Vagina (tissue), 2 donors: ENCODE measurements around the gene ROBO4. TPM values are rescaled to one million over a fixed set of nuclear protein-coding genes. Genes with fewer than 3 reads are reported as not detected.

Experiments
- DNase-seq, 2 donors: peaks; one replicate each; pipeline ENCODE4 v3.0.0-alpha.2; 2017; ENCODE audit errors: extremely low spot score in 2 of 2
- H3K27ac ChIP-seq: fragments of 200-600 bp; sonication (generic); one replicate; pipeline ENCODE4 v1.5.1; 2019
- H3K27me3 ChIP-seq: fragments of 200-600 bp; sonication (generic); one replicate; pipeline ENCODE4 v1.5.1; 2019
- H3K36me3 ChIP-seq, 2 donors: fragments of 200-600 bp; sonication (generic); one replicate each; pipeline ENCODE4 v1.5.1; 2017 to 2019
- H3K4me1 ChIP-seq: fragments of 200-600 bp; sonication (generic); one replicate; pipeline ENCODE4 v1.5.1; 2019
- H3K4me3 ChIP-seq, 2 donors: fragments of 200-600 bp; sonication (generic); 1 replicate in 1 of 2; 2 replicates in 1 of 2; pipeline ENCODE4 v1.5.1; 2016 to 2019
- H3K9me3 ChIP-seq: fragments of 200-600 bp; sonication (generic); one replicate; pipeline ENCODE4 v1.5.1; 2019
- CTCF ChIP-seq, 3 experiments: fragments of 450-650 bp in 2 of 3; fragments of 200-600 bp in 1 of 3; sonication (generic) in 1 of 3; IDR thresholded peaks; one replicate each; pipeline ENCODE4 v1.5.1; 2017 to 2019; ENCODE audit warnings: antibody characterized with exemption in 3 of 3, mild to moderate bottlenecking in 2 of 3, moderate library complexity in 2 of 3
- POLR2A ChIP-seq, 2 donors: fragments of 450-650 bp; IDR thresholded peaks; one replicate each; pipeline ENCODE4 v1.6.1; 2017; ENCODE audit warnings: antibody characterized with exemption in 2 of 2, mild to moderate bottlenecking in 2 of 2, moderate library complexity in 2 of 2
- POLR2AphosphoS5 ChIP-seq, 2 donors: sonication (generic); formaldehyde crosslinking; IDR thresholded peaks; one replicate each; pipeline ENCODE4 v1.9.0; 2017; ENCODE audit warnings: antibody characterized with exemption in 2 of 2, mild to moderate bottlenecking in 2 of 2, low read depth in 1 of 2; ENCODE audit not compliant: insufficient read depth in 1 of 2
- intact Hi-C: fragments of 100-400 bp; cut with DNase I; formaldehyde crosslinking; loops from one replicate; pipeline ENCODE4 v1.15.1; 2023
- total RNA-seq: library from RNA; depleted of rRNA; stranded (reverse); fragments of >200 nt; gene quantifications from one replicate; pipeline ENCODE4 v1.2.3, GENCODE V29; 2016

Gene ROBO4
- total RNA-seq, 1 donor from 2014 or later = 39.8 TPM

- H3K4me1 ChIP-seq = peaks cover 7% of the 10 kb centered on the region
- no peaks in the 10 kb centered on the region for H3K36me3 ChIP-seq
- DNase-seq = no peak
- no peak overlapping the region for H3K4me3 ChIP-seq
- H3K9me3 ChIP-seq = no peaks in the 10 kb centered on the region
- TF ChIP-seq CTCF (IDR thresholded peaks at IDR 0.05) (no peak), POLR2AphosphoS5 (IDR thresholded peaks at IDR 0.05; ENCODE audit: insufficient read depth in 1 of 2, low read depth in 1 of 2) (no peak), POLR2A (IDR thresholded peaks at IDR 0.05) (no peak)
- intact Hi-C loops = no loop called here
- no peak overlapping the region for H3K27ac ChIP-seq
- peaks cover 6% of the 10 kb centered on the region for H3K27me3 ChIP-seq
These were observed 38.5 kb downstream of the ROBO4 start for GRCh38 chr11:124859171-124859570.

- no peaks in the 10 kb centered on the region for H3K27me3 ChIP-seq
- no peak for DNase-seq
- intact Hi-C loops = no loop called here
These were observed 51.5 kb downstream of the ROBO4 start for GRCh38 chr11:124846070-124846673.

GRCh38 chr11:124844664-124845079 is 53.0 kb downstream of the ROBO4 start:
- no peak for DNase-seq
- Histone ChIP-seq H3K4me1 (peaks cover 4% of the 10 kb centered on the region), H3K36me3 (no peaks in the 10 kb centered on the region), H3K27ac (no peak overlapping the region), H3K4me3 (no peak overlapping the region), H3K27me3 (no peaks in the 10 kb centered on the region), H3K9me3 (no peaks in the 10 kb centered on the region)
- TF ChIP-seq POLR2AphosphoS5 (IDR thresholded peaks at IDR 0.05; ENCODE audit: insufficient read depth in 1 of 2, low read depth in 1 of 2) (no peak), CTCF (IDR thresholded peaks at IDR 0.05) (no peak), POLR2A (IDR thresholded peaks at IDR 0.05) (no peak)
- intact Hi-C loops = no loop called here

More at GRCh38 chr11:124846070-124846673, 51.5 kb downstream of the ROBO4 start:
- H3K4me1 ChIP-seq = no peaks in the 10 kb centered on the region
- H3K27ac ChIP-seq = no peak overlapping the region
- no peaks in the 10 kb centered on the region for H3K9me3 ChIP-seq
- H3K36me3 ChIP-seq = no peaks in the 10 kb centered on the region
- no peak overlapping the region for H3K4me3 ChIP-seq
- TF ChIP-seq CTCF (IDR thresholded peaks at IDR 0.05) (no peak), POLR2A (IDR thresholded peaks at IDR 0.05) (no peak), POLR2AphosphoS5 (IDR thresholded peaks at IDR 0.05; ENCODE audit: insufficient read depth in 1 of 2, low read depth in 1 of 2) (no peak)

GRCh38 chr11:124843616-124843910 is 54.1 kb downstream of the ROBO4 start:
- H3K4me1 ChIP-seq = peaks cover 13% of the 10 kb centered on the region
- no peak for DNase-seq
- intact Hi-C loops = no loop called here
- no peaks in the 10 kb centered on the region for H3K36me3 ChIP-seq
- no peak for TF ChIP-seq POLR2AphosphoS5 (IDR thresholded peaks at IDR 0.05; ENCODE audit: insufficient read depth in 1 of 2, low read depth in 1 of 2)
- no peak for TF ChIP-seq POLR2A (IDR thresholded peaks at IDR 0.05)
- no peak for TF ChIP-seq CTCF (IDR thresholded peaks at IDR 0.05)
- no peak overlapping the region for H3K4me3 ChIP-seq
- H3K9me3 ChIP-seq = no peaks in the 10 kb centered on the region
- H3K27me3 ChIP-seq = peaks cover 5% of the 10 kb centered on the region
- H3K27ac ChIP-seq = no peak overlapping the region

- H3K27ac ChIP-seq = no peak overlapping the region
- no peak for DNase-seq
- no peak for TF ChIP-seq CTCF (IDR thresholded peaks at IDR 0.05)
- TF ChIP-seq POLR2A (IDR thresholded peaks at IDR 0.05) = no peak
- H3K9me3 ChIP-seq = no peaks in the 10 kb centered on the region
- intact Hi-C loops = no loop called here
- no peaks in the 10 kb centered on the region for H3K36me3 ChIP-seq
- H3K4me1 ChIP-seq = peaks cover 13% of the 10 kb centered on the region
- H3K4me3 ChIP-seq = no peak overlapping the region
- peaks cover 8% of the 10 kb centered on the region for H3K27me3 ChIP-seq
These were observed 55.4 kb downstream of the ROBO4 start for GRCh38 chr11:124842305-124842704.
